ENCODE measurements around the gene SORCS1.

- TF ChIP-seq CTCF (conservative IDR thresholded peaks at IDR 0.05 in 1 of 2, IDR thresholded peaks at IDR 0.05 in 1 of 2; ENCODE audit: low read depth in 1 of 2, low read length in 2 of 2) = no peak
- no peak for TF ChIP-seq EZH2 (IDR thresholded peaks at IDR 0.05; ENCODE audit: low read length, missing control alignments)
Observed at GRCh38 chr10:106957823-106958588, 206.5 kb downstream of the SORCS1 start.
